ENCODE measurements around the gene PTGDR2. TPM values are rescaled to one million over a fixed set of nuclear protein-coding genes. Genes with fewer than 3 reads are reported as not detected.

Gene PTGDR2
- total RNA-seq, 1 experiment from 2014 or later, result 0.07 TPM

GRCh38 chr11:60849641-60850520 lies 5.9 kb downstream of the PTGDR2 start (continued):
- no peak for TF ChIP-seq ZBTB21 (CRISPR knock-in tag; IDR thresholded peaks at IDR 0.05; ENCODE audit: borderline replicate concordance)
- no peak for TF ChIP-seq SOX15 (CRISPR knock-in tag; IDR thresholded peaks at IDR 0.05)
- TF ChIP-seq HMGA2 (CRISPR knock-in tag; IDR thresholded peaks at IDR 0.05), result no peak
- TF ChIP-seq TP53 (CRISPR knock-in tag; IDR thresholded peaks at IDR 0.05), result no peak
- no peak for TF ChIP-seq HMGXB4 (CRISPR knock-in tag; IDR thresholded peaks at IDR 0.05)

- Mint-ChIP-seq H3K9me3 (no peaks in the 10 kb centered on the region), H3K27me3 (ENCODE audit: low read depth) (peaks cover 8% of the 10 kb centered on the region), H3K36me3 (peaks cover 22% of the 10 kb centered on the region), H3K27ac (no peak overlapping the region), H3K4me1 (peaks cover 27% of the 10 kb centered on the region), H3K4me3 (no peak overlapping the region)
- ChIA-PET POLR2A (no interaction called here), CTCF (no interaction called here)
- no peak for TF ChIP-seq OVOL2 (CRISPR knock-in tag; IDR thresholded peaks at IDR 0.05; ENCODE audit: borderline replicate concordance)
- TF ChIP-seq NR3C1 (CRISPR knock-in tag; conservative IDR thresholded peaks at IDR 0.05; ENCODE audit: low read depth), result no peak
- no peak for TF ChIP-seq TP53 (CRISPR knock-in tag; IDR thresholded peaks at IDR 0.05)
- no peak for TF ChIP-seq NFATC4 (CRISPR knock-in tag; IDR thresholded peaks at IDR 0.05)
- no peak for TF ChIP-seq ZNF423 (CRISPR knock-in tag; IDR thresholded peaks at IDR 0.05)
- TF ChIP-seq NR2C2 (CRISPR knock-in tag; IDR thresholded peaks at IDR 0.05), result no peak
- TF ChIP-seq TEAD1 (CRISPR knock-in tag; IDR thresholded peaks at IDR 0.05), result no peak
- no peak for TF ChIP-seq PRRX2 (CRISPR knock-in tag; IDR thresholded peaks at IDR 0.05)
- TF ChIP-seq RELA (CRISPR knock-in tag; IDR thresholded peaks at IDR 0.05; ENCODE audit: borderline replicate concordance), result no peak
- TF ChIP-seq, protein P1, sequence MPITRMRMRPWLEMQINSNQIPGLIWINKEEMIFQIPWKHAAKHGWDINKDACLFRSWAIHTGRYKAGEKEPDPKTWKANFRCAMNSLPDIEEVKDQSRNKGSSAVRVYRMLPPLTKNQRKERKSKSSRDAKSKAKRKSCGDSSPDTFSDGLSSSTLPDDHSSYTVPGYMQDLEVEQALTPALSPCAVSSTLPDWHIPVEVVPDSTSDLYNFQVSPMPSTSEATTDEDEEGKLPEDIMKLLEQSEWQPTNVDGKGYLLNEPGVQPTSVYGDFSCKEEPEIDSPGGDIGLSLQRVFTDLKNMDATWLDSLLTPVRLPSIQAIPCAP (CRISPR knock-in tag; IDR thresholded peaks at IDR 0.05), result no peak
- no peak for TF ChIP-seq CBFB (CRISPR knock-in tag; IDR thresholded peaks at IDR 0.05; ENCODE audit: low read depth)
- TF ChIP-seq ELF4 (CRISPR knock-in tag; IDR thresholded peaks at IDR 0.05; ENCODE audit: low read depth), result no peak
- TF ChIP-seq FOXJ3 (CRISPR knock-in tag; IDR thresholded peaks at IDR 0.05; ENCODE audit: borderline replicate concordance), result no peak
- no peak for TF ChIP-seq ZNF671 (CRISPR knock-in tag; IDR thresholded peaks at IDR 0.05)
- no peak for ATAC-seq
- DNase-seq (ENCODE audit: low spot score), result no peak
Observed at GRCh38 chr11:60848714-60849151, 7.0 kb downstream of the PTGDR2 start.

- peaks cover 20% of the 10 kb centered on the region for H3K36me3 Mint-ChIP-seq
- H3K9me3 Mint-ChIP-seq, result no peaks in the 10 kb centered on the region
- H3K27ac Mint-ChIP-seq, result no peak overlapping the region
- DNase-seq (ENCODE audit: low spot score) (no peak), ATAC-seq (no peak)
- peaks cover under 1% of the 10 kb centered on the region for H3K27me3 Mint-ChIP-seq (ENCODE audit: low read depth)
- peaks cover 33% of the 10 kb centered on the region for H3K4me1 Mint-ChIP-seq
- ChIA-PET POLR2A (no interaction called here), CTCF (interaction anchor here (1.0 to 1.4 kb wide), 2 partner anchors 10 to 17 kb away, joined by 3 read pairs; no protein-coding TSS in a partner anchor)
- no peak overlapping the region for H3K4me3 Mint-ChIP-seq
- TF ChIP-seq ZSCAN18 (CRISPR knock-in tag; IDR thresholded peaks at IDR 0.05), result no peak
- TF ChIP-seq ZBTB21 (CRISPR knock-in tag; IDR thresholded peaks at IDR 0.05; ENCODE audit: borderline replicate concordance), result no peak
- TF ChIP-seq AR (CRISPR knock-in tag; IDR thresholded peaks at IDR 0.05), result no peak
- no peak for TF ChIP-seq ATF6 (CRISPR knock-in tag; IDR thresholded peaks at IDR 0.05)
- no peak for TF ChIP-seq PREB (CRISPR knock-in tag; IDR thresholded peaks at IDR 0.05; ENCODE audit: borderline replicate concordance)
- no peak for TF ChIP-seq EMX1 (CRISPR knock-in tag; IDR thresholded peaks at IDR 0.05)
Observed at GRCh38 chr11:60847896-60848295, 7.9 kb downstream of the PTGDR2 start.
